Peyer's patch (tissue), 4 donors: Measurements from ENCODE around the gene RPL19.

Source experiments
- CTCF ChIP-seq, 6 experiments: fragments of 450-650 bp in 4 of 6; fragments of 200-600 bp in 2 of 6; sonication (generic) in 1 of 6; IDR thresholded peaks; one replicate each; pipeline ENCODE4 v1.5.1; 2017 to 2019; ENCODE audit warnings: antibody characterized with exemption in 6 of 6, mild to moderate bottlenecking in 3 of 6, moderate library complexity in 1 of 6
- POLR2A ChIP-seq, 2 donors: fragments of 450-650 bp; IDR thresholded peaks; one replicate each; pipeline ENCODE4 v1.5.1; 2017; ENCODE audit warnings: antibody characterized with exemption in 2 of 2, mild to moderate bottlenecking in 2 of 2, moderate library complexity in 2 of 2

DNA sequence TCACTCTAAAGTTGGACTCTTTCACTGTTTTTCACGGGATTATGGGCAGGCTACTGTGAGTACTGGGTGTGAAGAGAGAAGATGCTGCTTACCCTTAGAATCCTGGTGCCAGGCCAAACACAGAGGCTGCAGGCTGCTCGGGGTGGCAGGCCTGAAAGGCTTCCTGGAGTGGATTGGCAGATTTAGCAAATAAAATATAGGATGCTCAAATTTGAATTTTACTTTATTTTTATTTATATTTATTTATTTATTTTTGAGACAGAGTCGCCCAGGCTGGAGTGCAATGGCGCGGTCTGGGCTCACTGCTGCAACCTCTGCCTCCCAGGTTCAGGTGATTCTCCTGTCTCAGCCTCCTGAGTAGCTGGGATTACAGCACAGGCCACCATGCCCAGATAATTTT, 40.5 kb downstream of the RPL19 start:
- TF ChIP-seq POLR2A (IDR thresholded peaks at IDR 0.05) (no peak), CTCF (IDR thresholded peaks at IDR 0.05) (no peak)
